GM04503 (cell line): ENCODE results near the gene H1-8.
"Not testable (repeated sequence)": the region's sequence is repeated elsewhere in the genome, so short reads cannot be mapped to it uniquely, and the experiment has no call there.

Experiments
- DNase-seq: peaks from one replicate; pipeline ENCODE4 v3.0.0-alpha.2; 2012; ENCODE audit warnings: low read depth

The H1-8 gene

GRCh38 chr3:129515108-129515820 lies 27.7 kb upstream of the H1-8 start:
- not testable (repeated sequence) for DNase-seq

- DNase-seq, result not testable (repeated sequence)
Observed at GRCh38 chr3:129515821-129516432, 27.0 kb upstream of the H1-8 start.

- no peak for DNase-seq
Observed at GRCh38 chr3:129517516-129517915, 25.5 kb upstream of the H1-8 start.

GRCh38 chr3:129518038-129518561 lies 24.9 kb upstream of the H1-8 start:
- no peak for DNase-seq

- DNase-seq, result no peak
Observed at GRCh38 chr3:129518581-129518980, 24.4 kb upstream of the H1-8 start.

GRCh38 chr3:129519449-129519848 lies 23.5 kb upstream of the H1-8 start:
- DNase-seq, result no peak

GRCh38 chr3:129519896-129520715 lies 22.9 kb upstream of the H1-8 start:
- no peak for DNase-seq

- DNase-seq, result no peak
Observed at GRCh38 chr3:129520960-129521359, 22.0 kb upstream of the H1-8 start.

GRCh38 chr3:129521611-129522010 lies 21.4 kb upstream of the H1-8 start:
- no peak for DNase-seq

- no peak for DNase-seq
Observed at GRCh38 chr3:129522953-129523352, 20.0 kb upstream of the H1-8 start.

GRCh38 chr3:129524081-129524480 lies 18.9 kb upstream of the H1-8 start:
- no peak for DNase-seq

GRCh38 chr3:129525341-129525968 lies 17.5 kb upstream of the H1-8 start:
- DNase-seq, result peak; percentile 34

GRCh38 chr3:129526121-129526900 lies 16.7 kb upstream of the H1-8 start:
- no peak for DNase-seq

GRCh38 chr3:129527262-129527661 lies 15.7 kb upstream of the H1-8 start:
- DNase-seq, result no peak

GRCh38 chr3:129528589-129529100 lies 14.3 kb upstream of the H1-8 start, which contains the start of gene RHO:
RHO (plus strand) TSS chr3:129528639; CDS start chr3:129528734, 95 bp downstream.
- no peak for DNase-seq

GRCh38 chr3:129529436-129530210 lies 13.4 kb upstream of the H1-8 start:
- DNase-seq, result no peak

- DNase-seq, result peak; percentile 63
Observed at GRCh38 chr3:129530251-129530791, 12.7 kb upstream of the H1-8 start.

GRCh38 chr3:129530821-129531220 lies 12.2 kb upstream of the H1-8 start:
- no peak for DNase-seq

GRCh38 chr3:129531699-129532098 lies 11.3 kb upstream of the H1-8 start:
- DNase-seq, result no peak

- DNase-seq, result no peak
Observed at GRCh38 chr3:129532261-129532660, 10.7 kb upstream of the H1-8 start.
